ENCODE measurements around the gene SLC13A2.

The SLC13A2 gene

DNA sequence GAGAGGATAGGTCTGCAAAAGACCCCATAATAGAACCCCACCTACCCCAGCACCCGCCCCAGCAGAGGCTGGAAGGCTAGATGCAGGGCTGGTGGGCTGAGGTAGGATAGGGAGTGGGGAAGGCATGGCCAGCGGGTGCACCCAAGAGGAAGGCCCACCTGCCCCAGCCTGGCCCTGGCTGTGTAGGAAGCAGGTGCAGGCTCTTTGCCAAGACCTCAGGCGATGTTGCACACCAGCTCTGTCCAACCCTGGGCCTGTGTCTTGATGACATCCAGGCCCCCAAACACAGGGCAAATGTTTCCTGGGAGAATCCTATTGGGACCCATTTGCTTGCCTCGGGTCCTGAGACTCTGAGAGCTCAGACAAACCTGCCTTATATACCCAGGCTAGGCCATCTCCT lies 66.8 kb downstream of the SLC13A2 start:
- no peak for DNase-seq

GRCh38 chr17:28541439-28541838 lies 68.0 kb downstream of the SLC13A2 start:
- DNase-seq: no peak

DNA sequence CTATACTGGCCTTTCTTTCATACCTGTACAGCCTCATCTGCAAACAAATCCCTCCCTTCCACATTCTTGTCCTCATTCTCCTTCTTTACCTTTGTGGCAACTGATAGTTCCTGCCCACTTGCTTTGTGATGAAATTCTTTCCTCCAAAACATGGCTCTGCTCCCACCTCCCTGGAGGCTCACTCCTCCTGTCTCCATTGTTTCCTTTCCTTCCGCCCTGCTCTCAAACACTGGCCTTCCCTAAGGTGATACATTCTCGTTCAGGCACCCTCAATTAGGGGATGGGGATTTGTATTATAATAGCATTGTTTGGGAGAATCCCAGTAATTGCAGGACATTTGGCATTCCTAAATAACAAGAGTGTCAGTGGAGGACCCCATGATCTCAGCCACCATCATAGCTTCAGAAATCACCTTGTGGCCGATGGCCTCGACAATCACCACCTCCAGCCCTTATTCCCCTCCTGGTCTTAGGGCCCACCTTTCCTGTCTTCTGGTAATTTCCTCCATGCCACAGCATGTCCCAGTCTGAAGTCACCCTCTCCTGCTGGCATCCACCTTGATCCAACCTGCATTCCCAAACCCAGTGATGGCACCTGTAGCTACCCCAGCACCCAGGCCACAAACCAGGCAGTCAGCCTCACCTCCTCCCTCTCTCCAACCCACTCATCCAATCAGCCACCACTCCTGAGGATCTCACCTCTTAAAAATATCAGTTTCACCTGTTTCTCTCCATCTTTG lies 71.1 kb downstream of the SLC13A2 start:
- DNase-seq: no peak

DNA sequence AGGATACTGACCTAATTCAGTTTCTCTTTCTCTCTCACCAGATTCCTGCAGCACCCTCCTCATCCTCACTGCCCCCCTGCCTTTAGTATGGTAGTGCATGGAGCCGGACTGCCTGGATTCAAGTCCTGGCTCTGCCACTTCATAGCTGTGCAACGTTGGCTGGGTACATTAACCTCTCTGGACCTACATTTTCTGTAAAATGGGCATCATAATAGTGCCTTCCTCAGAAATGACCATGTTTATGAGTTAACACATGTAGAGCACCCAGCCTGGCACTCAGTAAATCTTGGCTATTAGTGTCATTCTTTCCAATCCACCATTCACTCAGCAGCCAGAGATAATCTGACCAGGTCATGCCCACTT lies 71.7 kb downstream of the SLC13A2 start:
- DNase-seq: no peak

DNA sequence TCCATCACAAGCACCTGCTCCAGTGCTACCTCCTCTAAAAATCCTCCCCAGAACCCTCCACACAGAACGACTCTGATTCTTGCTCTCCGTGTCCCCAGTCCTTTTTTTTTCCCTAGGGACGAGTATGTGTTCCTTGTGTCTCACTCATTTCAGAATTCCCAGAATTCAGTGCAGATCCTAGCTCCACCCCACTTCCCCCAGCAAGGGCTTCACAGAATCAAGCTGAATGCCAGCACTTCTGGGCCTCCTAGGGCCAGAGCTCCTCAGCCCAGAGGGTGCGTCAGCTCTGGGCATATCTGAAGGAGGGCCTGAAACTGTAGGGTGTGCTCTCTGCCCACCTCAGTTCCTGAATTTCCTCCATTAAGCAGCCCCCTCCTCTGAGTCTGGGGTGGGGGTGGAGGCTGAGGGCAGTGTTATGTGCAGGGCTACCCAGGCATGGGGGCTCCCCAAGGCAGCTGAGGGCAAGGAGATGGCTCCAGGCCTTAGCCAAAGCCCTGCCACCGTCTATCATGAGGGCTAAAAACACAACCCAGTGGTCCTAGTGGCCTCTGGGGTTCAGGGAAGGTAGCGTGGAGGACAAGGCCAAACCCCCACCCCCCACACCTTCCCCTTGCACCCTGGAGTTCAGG lies 72.5 kb downstream of the SLC13A2 start:
- no peak for DNase-seq

GRCh38 chr17:28547096-28547622 lies 73.7 kb downstream of the SLC13A2 start:
- DNase-seq: no peak

Measured in CD4-positive, alpha-beta T cell treated with Interleukin-10 for 1 hour (primary cell).